Fibroblast of lung (primary cell): Measurements from ENCODE around the gene ACAN. TPM values are rescaled to one million over a fixed set of nuclear protein-coding genes. Genes with fewer than 3 reads are reported as not detected.
A peak's percentile ranks its signal among the peaks of the same experiment; 100 is the strongest.
"Not testable (repeated sequence)": the region's sequence is repeated elsewhere in the genome, so short reads cannot be mapped to it uniquely, and the experiment has no call there.

Experiments
- DNase-seq, 2 donors: peaks; one replicate each; pipeline versions ENCODE4 v3.0.0 to v3.0.0-alpha.2; 2010; ENCODE audit warnings: low read depth in 2 of 2
- H2AFZ ChIP-seq: 2 replicates; pipeline ENCODE4 v1.5.1; 2012; ENCODE audit warnings: low read length, control low read depth, inconsistent platforms
- H3K27ac ChIP-seq: 2 replicates; pipeline ENCODE4 v1.5.1; 2011; ENCODE audit warnings: low read length, control low read depth; ENCODE audit not compliant: insufficient read depth
- H3K27me3 ChIP-seq: 2 replicates; pipeline ENCODE4 v1.5.1; 2011; ENCODE audit warnings: mild to moderate bottlenecking, low read length; ENCODE audit not compliant: control insufficient read depth, insufficient read depth
- H3K36me3 ChIP-seq: 2 replicates; pipeline ENCODE4 v1.5.1; 2011; ENCODE audit warnings: low read length; ENCODE audit not compliant: control insufficient read depth, insufficient read depth
- H3K4me1 ChIP-seq: 2 replicates; pipeline ENCODE4 v1.5.1; 2011; ENCODE audit warnings: low read length; ENCODE audit not compliant: control insufficient read depth, insufficient read depth; ENCODE audit errors: extremely low read depth
- H3K4me2 ChIP-seq: 2 replicates; pipeline ENCODE4 v1.5.1; 2011; ENCODE audit warnings: low read length, control low read depth; ENCODE audit not compliant: insufficient read depth; ENCODE audit errors: extremely low read depth
- H3K4me3 ChIP-seq, 4 experiments: fragments of 200-600 bp in 1 of 4; sonication (generic) in 1 of 4; replicated peaks in 1 of 4; 2 replicates each; pipeline ENCODE4 v1.5.1; 2011 to 2016; ENCODE audit warnings: low read length in 4 of 4, low read depth in 3 of 4, mild to moderate bottlenecking in 3 of 4, control low read depth in 2 of 4, inconsistent platforms in 1 of 4, mixed read lengths in 1 of 4; ENCODE audit not compliant: insufficient read depth in 1 of 4; ENCODE audit errors: control extremely low read depth in 1 of 4
- H3K79me2 ChIP-seq: 2 replicates; pipeline ENCODE4 v1.5.1; 2012; ENCODE audit warnings: mild to moderate bottlenecking, low read length, inconsistent platforms; ENCODE audit not compliant: control insufficient read depth, insufficient read depth
- H3K9ac ChIP-seq: 2 replicates; pipeline ENCODE4 v1.5.1; 2011; ENCODE audit warnings: mild to moderate bottlenecking, low read length, control low read depth; ENCODE audit not compliant: insufficient read depth
- H3K9me3 ChIP-seq: 2 replicates; pipeline ENCODE4 v1.5.1; 2012; ENCODE audit warnings: low read depth, low read length; ENCODE audit not compliant: control insufficient read depth, insufficient read depth
- H4K20me1 ChIP-seq: 2 replicates; pipeline ENCODE4 v1.5.1; 2011; ENCODE audit warnings: low read length; ENCODE audit not compliant: control insufficient read depth, insufficient read depth; ENCODE audit errors: extremely low read depth
- CTCF ChIP-seq, 2 donors: IDR thresholded peaks in 1 of 2; conservative IDR thresholded peaks in 1 of 2; 1 replicate in 1 of 2; 2 replicates in 1 of 2; pipeline ENCODE4 v1.5.1; 2011 to 2012; ENCODE audit warnings: low read length in 2 of 2, control low read depth in 1 of 2, inconsistent platforms in 1 of 2, low read depth in 1 of 2, mild to moderate bottlenecking in 1 of 2
- EZH2 ChIP-seq: IDR thresholded peaks from 2 replicates; pipeline ENCODE4 v1.5.1; 2012; ENCODE audit warnings: low read length, control low read depth, mild to moderate bottlenecking; ENCODE audit errors: missing control alignments
- polyA plus RNA-seq, 2 donors: library from polyadenylated mRNA; depleted of rRNA in 1 of 2; stranded (reverse) in 1 of 2; unstranded in 1 of 2; fragments of >200 nt; gene quantifications; 2 replicates each; pipeline ENCODE4 v1.2.1, GENCODE V29; 2011 to 2012; ENCODE audit warnings: missing spikeins in 1 of 2
- total RNA-seq: library from RNA; depleted of rRNA; stranded (reverse); fragments of >200 nt; gene quantifications from 2 replicates; pipeline ENCODE4 v1.2.1, GENCODE V29; 2014

The ACAN gene
- total and polyA plus RNA-seq, 2 donors (not counting 1 experiment from before 2014, with no cell fraction given) = under 0.01 to 3.0 TPM

DNA sequence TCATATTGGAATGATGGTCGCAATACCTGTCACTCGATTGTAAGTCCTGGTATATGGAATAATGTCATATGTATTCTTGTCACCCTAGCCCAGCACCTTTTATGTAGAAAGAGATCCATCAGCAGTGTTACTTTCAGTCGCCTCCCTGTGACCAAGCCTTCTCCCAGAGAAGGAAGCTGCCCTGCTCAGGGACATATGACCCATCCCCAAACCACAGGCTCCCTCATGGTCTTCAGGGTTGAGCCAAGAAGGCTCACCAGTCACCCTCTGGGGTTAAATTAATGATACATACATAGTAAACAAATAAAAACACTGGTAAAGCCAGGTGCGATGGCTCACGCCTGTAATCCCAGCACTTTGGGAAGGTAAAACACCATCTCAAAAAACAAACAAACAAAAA, 114.5 kb downstream of the ACAN start:
- Histone ChIP-seq H4K20me1 (no peaks in the 10 kb centered on the region), H3K36me3 (no peaks in the 10 kb centered on the region), H3K27ac (no peak overlapping the region), H3K9ac (no peak overlapping the region), H3K4me1 (peaks cover 5% of the 10 kb centered on the region), H3K4me2 (no peak overlapping the region), H3K79me2 (no peaks in the 10 kb centered on the region), H3K27me3 (no peaks in the 10 kb centered on the region), H3K9me3 (no peaks in the 10 kb centered on the region), H3K4me3 (no peak overlapping the region), H2AFZ (no peak overlapping the region)
- no peak for DNase-seq
- TF ChIP-seq CTCF (conservative IDR thresholded peaks at IDR 0.05 in 1 of 2, IDR thresholded peaks at IDR 0.05 in 1 of 2; ENCODE audit: low read depth in 1 of 2, low read length in 2 of 2) = no peak
- no peak for TF ChIP-seq EZH2

DNA sequence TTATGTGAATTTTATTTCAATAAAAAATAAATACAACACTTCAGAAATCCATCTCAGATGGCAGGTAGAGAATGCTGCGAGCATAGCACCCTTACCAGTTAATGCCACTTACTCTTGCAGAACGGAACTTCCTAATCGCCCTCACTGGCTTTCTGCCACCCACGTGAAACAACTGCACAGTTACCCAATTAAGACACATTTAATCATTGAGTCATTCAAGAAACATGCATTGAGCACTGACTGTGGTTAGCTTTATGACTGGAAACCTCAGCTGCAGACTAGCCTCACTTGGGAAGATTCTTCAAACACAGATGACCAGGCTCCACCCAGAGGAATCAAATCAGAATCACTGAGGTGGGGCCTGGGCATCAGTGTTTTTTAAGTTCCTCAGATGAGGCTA, 115.5 kb downstream of the ACAN start:
- Histone ChIP-seq H3K9me3 (no peaks in the 10 kb centered on the region), H3K4me1 (peaks cover 3% of the 10 kb centered on the region), H3K4me2 (peak overlapping the region; percentile 11), H2AFZ (no peak overlapping the region), H3K79me2 (no peaks in the 10 kb centered on the region), H3K27ac (peak overlapping the region; percentile 50), H3K27me3 (no peaks in the 10 kb centered on the region), H3K9ac (no peak overlapping the region), H4K20me1 (no peaks in the 10 kb centered on the region), H3K4me3 (no peak overlapping the region), H3K36me3 (no peaks in the 10 kb centered on the region)
- no peak for TF ChIP-seq CTCF (conservative IDR thresholded peaks at IDR 0.05 in 1 of 2, IDR thresholded peaks at IDR 0.05 in 1 of 2; ENCODE audit: low read depth in 1 of 2, low read length in 2 of 2)
- no peak for TF ChIP-seq EZH2
- peak; percentile 99 for DNase-seq

DNA sequence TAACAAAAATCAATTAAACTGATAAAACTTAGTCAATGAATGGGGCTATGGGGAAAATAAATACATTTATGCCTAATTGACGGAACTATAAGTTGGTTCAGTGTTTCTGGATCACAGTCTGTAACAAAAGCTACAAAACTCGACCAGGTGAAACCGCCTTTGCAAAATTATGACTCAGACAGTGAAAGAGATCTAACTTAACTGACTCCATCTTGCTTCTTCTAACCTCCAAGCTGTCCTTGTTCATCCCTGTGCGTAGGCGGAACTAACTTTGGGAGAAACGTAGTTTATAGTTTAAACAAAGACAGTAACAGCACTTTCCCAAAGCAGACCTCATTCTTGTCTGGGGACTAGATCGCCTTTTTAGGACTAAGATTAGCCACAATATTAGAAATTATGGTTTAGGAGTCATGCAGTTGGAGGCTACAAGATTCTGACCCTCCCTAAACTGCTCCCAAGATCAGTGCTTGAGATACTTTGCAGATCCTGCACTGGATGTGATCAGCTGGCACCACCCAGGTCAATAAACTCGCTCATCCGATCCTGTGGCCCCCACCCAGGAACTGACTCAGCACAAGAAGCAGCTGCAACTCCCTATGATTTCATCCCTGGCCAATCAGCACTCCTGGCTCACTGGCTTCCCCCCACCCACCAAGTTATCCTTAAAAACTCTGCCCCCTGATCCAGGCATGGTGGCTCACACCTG, 117.1 kb downstream of the ACAN start:
- H3K9ac ChIP-seq = no peak overlapping the region
- H2AFZ ChIP-seq = no peak overlapping the region
- no peak overlapping the region for H3K4me3 ChIP-seq
- TF ChIP-seq CTCF (conservative IDR thresholded peaks at IDR 0.05 in 1 of 2, IDR thresholded peaks at IDR 0.05 in 1 of 2; ENCODE audit: low read depth in 1 of 2, low read length in 2 of 2) (no peak), EZH2 (no peak)
- H3K4me1 ChIP-seq = peaks cover 3% of the 10 kb centered on the region
- no peaks in the 10 kb centered on the region for H4K20me1 ChIP-seq
- H3K27ac ChIP-seq = no peak overlapping the region
- H3K79me2 ChIP-seq = no peaks in the 10 kb centered on the region
- no peaks in the 10 kb centered on the region for H3K36me3 ChIP-seq
- no peaks in the 10 kb centered on the region for H3K27me3 ChIP-seq
- no peaks in the 10 kb centered on the region for H3K9me3 ChIP-seq
- no peak overlapping the region for H3K4me2 ChIP-seq
- peak; percentile 74 to 85 for DNase-seq

DNA sequence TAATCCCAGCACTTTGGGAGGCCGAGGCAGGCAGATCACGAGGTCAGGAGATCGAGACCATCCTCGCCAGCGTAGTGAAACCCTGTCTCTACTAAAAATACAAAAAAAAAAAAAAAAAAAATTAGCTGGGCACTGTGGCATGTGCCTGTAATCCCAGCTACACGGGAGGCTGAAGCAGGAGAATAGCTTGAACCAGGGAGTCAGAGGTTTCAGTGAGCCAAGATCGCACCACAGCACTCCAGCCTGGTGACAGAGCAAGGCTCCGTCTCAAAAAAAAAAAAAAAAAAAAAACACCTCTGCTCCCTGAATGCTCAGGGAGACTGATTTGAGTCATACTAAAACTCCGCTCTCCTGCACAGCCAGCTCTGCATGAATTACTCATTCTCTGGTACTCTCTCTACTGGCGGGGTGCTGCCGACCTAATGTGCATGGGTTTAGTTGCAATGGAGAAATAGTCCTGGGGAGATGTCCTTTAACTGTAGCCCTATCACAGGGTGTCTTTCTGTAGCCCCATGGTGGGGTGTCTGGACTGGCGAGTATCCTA, 117.7 kb downstream of the ACAN start:
- H4K20me1 ChIP-seq, H3K4me1 ChIP-seq, H3K27me3 ChIP-seq, H3K4me2 ChIP-seq, H2AFZ ChIP-seq, H3K36me3 ChIP-seq, H3K79me2 ChIP-seq, H3K9me3 ChIP-seq, H3K9ac ChIP-seq, H3K4me3 ChIP-seq, H3K27ac ChIP-seq: not testable (repeated sequence)
- DNase-seq = peak; percentile 66 to 90
